HG03521 (cell line): ENCODE measurements around the gene GLB1L3.
"Not testable (repeated sequence)": the region's sequence is repeated elsewhere in the genome, so short reads cannot be mapped to it uniquely, and the experiment has no call there.

Experiments used
- ATAC-seq: cut with Tn5 transposase; IDR thresholded peaks from one replicate; pipeline ENCODE4 v1.9.1; 2021; ENCODE audit warnings: mild to moderate bottlenecking, moderate library complexity; ENCODE audit not compliant: unreplicated experiment

Gene GLB1L3

DNA sequence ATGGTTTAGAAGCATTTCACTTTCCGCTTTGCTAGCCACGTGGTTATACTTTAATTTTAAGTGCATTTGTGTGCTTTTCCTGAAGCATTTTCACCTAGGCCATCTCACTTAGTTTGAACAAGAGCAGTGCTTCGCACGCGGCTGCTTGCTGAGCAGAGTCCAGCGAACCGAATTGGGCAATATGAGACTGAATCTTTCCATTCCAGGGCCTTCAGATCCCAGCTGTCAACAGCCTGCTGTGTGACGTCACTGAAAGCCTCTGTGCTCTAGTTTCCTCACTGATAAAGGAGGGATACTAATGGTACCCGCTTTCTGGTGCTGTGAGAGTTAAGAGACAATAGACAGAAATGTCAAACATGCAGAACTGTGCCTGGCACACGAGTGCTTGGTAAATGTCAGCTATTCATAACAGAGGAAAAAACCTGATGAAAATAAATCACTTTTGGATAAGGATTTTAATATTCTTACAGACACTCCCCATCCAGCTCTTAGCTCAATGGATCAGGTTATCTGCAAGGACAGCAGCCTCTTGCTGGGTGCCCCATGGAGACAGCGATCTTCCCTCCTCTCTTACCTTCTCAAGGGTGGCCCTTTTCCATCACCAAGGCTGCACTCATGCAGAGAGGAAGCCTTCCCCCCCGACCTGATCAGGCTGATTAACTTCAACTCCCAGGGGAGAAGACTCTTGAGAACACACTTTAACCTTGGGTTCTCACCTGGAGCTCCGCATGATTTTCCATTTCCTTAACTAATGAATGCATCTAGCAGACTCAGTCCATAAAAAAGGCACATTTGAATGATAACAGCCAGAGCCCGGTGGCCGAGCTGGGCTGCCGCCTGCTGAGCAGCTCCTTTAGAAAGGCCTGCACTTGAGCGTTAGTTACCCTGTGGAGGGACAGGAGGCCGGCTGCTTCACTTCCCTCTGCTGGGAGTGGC is 3.5 kb upstream of the GLB1L3 start:
- ATAC-seq: no peak

DNA sequence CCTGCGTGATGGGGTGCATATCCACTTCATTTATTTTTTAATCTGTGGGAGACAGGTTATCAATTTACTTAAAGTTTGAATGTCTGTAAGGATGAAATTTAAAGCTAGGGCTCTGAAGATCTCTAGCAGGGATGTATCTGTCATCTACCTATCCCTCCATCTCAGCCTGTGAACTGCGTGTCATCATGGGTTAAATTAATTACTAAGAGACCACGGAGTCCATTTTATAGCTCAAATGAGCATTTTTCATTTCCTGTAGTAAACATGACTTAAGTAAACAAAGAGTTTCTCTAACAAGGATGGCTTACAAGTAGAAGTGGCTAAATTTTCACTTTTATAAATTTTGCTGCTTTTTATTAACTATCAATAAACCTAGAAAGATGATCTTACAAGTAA is 2.9 kb upstream of the GLB1L3 start:
- no peak for ATAC-seq

GRCh38 chr11:134275188-134275533 is 1.0 kb upstream of the GLB1L3 start:
- ATAC-seq: no peak

GRCh38 chr11:134276396-134277182 is 410 bp downstream of the GLB1L3 start:
- no peak for ATAC-seq

GRCh38 chr11:134277183-134278001 is 1.2 kb downstream of the GLB1L3 start:
- ATAC-seq: no peak

DNA sequence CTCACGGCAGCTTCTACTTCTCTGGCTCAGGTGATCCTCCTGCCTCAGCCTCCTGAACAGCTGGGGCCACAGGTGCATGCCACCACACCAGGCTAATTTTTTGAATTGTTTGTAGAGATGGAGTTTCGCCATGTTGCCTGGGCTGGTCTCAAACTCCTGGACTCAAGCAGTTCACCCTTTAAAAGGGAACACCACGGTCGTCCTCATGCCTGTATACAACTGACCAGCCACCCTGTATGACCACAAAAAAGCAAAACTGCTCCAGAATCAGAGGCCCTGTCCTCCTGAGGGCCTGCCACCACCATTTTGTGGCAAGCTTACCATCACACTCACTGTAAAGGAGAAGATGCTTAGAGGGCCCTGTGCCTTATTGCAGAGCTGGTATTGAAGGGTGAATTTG is 2.2 kb downstream of the GLB1L3 start:
- ATAC-seq: no peak

DNA sequence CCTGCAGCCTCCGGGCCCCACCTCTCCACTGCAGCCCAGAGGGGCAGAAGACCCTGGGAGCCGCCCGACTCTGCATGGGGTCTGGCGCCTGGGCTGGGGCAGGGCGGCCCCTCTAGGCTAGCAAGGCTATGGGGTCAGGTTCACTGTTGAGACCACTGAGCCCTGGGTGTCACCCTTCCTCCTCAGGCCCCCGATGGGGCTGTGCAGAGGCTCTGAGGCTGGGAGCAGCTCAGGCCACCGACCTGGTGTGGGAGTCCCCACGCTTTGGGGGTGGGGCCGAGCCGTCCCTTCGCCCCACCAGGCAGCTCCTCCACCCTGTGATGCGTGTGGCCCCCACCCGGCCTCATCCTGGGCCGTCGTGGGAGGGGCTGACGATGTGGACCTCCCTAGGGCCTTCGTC is 5.5 kb downstream of the GLB1L3 start:
- not testable (repeated sequence) for ATAC-seq

- ATAC-seq: no peak
Observed at GRCh38 chr11:134282121-134283045, 6.2 kb downstream of the GLB1L3 start.

DNA sequence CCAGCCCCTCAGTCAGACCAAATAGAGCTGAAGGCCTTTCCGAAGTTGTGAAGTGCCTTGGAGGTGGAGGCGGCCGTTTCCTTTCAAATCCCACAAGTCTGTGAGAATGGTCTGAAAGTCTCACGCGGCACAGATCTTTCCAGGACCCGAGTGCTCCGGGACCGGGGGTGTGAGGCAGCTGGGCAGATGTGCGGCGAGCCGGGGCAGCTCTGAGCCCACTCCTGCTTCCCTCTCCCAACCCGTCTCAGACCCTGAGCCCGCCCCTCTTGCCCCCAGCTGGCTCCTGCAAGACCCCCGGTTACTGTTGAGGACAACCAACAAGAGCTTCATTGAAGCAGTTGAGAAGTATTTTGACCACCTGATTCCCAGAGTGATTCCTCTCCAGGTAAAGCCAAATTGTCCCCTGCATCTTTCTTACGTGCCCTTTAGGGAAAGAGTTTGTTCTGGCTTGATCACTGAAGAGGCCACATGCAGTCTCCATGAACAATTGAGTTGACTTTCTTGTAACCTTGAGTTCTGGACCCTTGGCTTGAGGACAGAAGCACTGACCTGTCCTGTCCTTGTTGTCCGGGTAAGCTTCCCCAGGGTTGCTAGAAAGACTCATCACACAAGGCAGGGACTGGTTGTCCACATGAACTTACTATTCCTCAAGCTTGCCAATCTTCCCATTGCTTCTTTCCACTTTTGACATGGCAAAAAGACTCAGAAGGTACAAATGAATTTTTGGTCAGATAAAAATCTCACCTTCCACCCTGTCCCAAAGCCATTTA is 7.5 kb downstream of the GLB1L3 start:
- ATAC-seq: no peak

- not testable (repeated sequence) for ATAC-seq
Observed at GRCh38 chr11:134284349-134284748, 8.2 kb downstream of the GLB1L3 start.

- ATAC-seq: no peak
Observed at GRCh38 chr11:134287561-134287960, 11.4 kb downstream of the GLB1L3 start.

DNA sequence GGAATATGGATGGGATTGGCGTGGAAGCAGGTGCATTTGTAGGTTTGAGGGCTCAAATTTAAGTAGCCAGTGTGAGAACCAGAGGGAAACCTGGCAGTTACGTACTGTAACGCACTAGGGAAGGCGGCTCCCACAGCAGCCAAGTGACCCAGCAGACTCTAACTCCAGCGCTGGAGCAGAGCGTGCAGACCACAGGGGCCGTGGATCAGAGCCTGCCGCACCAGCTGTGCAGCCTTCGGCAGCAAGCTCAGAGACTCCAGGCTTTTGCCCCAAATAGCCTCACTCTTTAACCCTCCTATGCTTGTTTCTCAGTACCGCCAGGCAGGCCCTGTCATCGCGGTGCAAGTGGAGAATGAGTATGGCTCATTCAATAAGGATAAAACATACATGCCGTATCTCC is 12.3 kb downstream of the GLB1L3 start:
- no peak for ATAC-seq

- no peak for ATAC-seq
Observed at GRCh38 chr11:134289167-134289566, 13.0 kb downstream of the GLB1L3 start.

DNA sequence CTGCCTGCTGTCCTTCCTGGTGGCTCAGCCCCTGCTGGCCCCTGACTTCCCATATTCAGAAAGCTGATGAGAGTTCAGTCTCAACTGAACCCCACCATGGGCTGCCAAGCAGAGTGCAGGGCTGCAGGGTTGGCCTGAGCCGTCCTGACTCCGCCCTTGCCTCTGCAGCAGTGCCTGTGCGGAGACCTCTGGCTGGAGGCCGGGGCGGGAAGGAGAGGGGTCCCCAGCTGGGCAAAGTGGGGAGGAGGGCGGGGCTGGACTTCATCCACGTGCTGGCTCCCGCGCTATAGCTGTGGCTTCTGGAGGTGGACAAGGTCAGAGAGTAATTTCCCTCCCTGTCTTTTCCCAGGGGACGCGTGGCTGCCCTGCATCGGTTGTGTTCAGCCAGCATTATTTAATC is 13.6 kb downstream of the GLB1L3 start:
- ATAC-seq: no peak

DNA sequence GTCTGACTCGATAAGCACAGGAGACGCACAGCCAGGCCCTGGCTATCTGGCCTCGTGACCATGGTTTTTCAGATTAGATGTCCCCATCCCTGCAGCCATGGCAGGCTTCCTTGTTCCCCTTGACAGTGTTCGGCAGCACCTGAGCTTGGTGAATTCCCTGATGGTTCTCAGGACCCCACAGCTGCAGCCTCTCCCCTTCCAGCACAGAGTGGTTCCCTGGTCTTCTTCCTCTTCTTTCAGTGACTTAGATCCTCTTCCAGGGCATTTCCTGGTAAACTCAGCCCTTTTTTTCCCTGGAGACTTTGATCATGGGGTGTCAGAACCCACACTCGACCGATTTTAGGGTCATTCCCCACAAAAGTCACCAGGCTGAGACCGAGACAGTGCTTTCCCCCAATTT is 14.5 kb downstream of the GLB1L3 start:
- ATAC-seq: no peak

GRCh38 chr11:134291196-134291595 is 15.0 kb downstream of the GLB1L3 start:
- ATAC-seq: no peak

GRCh38 chr11:134292661-134293060 is 16.5 kb downstream of the GLB1L3 start:
- ATAC-seq: no peak

DNA sequence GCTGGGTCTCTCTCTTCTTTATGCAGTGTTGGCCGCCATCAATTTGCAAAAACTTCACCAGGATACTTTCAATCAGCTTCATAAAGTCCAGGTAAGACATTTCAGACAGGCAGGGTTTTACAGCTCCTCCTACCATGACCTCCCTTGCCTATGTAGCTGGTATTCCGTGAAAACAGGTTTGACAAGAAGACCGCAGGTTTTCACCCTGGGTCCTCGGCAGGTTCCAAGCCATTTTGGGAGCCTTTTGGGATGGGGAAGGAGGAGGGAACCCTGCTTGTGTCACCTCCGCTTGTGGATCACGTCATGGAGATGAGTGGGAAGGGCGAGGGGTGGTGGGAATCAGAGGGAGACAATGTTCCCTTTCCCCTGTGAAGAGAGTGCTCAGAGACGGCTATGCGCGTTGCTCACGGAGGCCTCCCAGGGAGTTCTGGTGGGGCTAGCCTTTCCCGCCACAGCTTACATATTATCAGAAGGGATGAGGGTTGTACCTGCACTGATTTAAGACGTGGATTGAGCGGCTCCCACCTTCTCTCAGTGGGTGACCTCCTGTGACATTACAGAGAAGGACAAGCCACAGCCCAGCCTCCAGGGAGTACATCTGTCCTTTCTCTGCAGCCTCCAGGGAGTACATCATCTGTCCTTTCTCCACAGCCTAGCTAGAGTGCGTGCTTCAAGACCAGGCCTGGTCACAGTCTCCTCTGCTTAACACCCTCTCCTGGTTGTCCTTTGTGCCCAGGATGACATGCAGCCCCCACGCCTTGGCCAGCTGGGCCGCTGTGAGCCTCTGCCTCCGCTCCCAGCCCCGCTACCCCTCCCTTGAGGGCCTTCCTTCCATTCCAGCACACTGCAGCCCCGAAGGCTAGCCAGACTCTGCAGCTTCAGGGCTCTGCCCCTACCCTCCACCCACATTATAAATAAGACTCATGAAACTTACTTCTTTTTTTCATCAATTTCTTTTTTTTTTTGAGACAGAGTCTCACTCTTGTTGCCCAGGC is 17.2 kb downstream of the GLB1L3 start:
- no peak for ATAC-seq
